AG10803 (cell line): Measurements from ENCODE around the gene PTPA.

Experiments used
- DNase-seq: peaks from one replicate; pipeline ENCODE4 v3.0.0; 2010; ENCODE audit warnings: low read depth
- H3K4me3 ChIP-seq: 2 replicates; pipeline ENCODE4 v1.5.1; 2011; ENCODE audit warnings: mild to moderate bottlenecking, low read length, control low read depth
- CTCF ChIP-seq: conservative IDR thresholded peaks from 2 replicates; pipeline ENCODE4 v1.5.1; 2011; ENCODE audit warnings: mild to moderate bottlenecking, low read length, control low read depth, inconsistent platforms

PTPA gene

GRCh38 chr9:129084087-129084486, 27.1 kb upstream of the PTPA start:
- no peak for DNase-seq
- TF ChIP-seq CTCF = no peak
- no peak overlapping the region for H3K4me3 ChIP-seq

GRCh38 chr9:129089246-129089645, 22.0 kb upstream of the PTPA start:
- no peak for DNase-seq

GRCh38 chr9:129093602-129094386, 17.4 kb upstream of the PTPA start:
- H3K4me3 ChIP-seq = no peak overlapping the region
- DNase-seq = no peak
- no peak for TF ChIP-seq CTCF

More at GRCh38 chr9:129089246-129089645, 22.0 kb upstream of the PTPA start:
- no peak overlapping the region for H3K4me3 ChIP-seq
- no peak for TF ChIP-seq CTCF

- TF ChIP-seq CTCF = no peak
- DNase-seq = no peak
- H3K4me3 ChIP-seq = no peak overlapping the region
Observed at GRCh38 chr9:129094387-129095169, 16.6 kb upstream of the PTPA start.

GRCh38 chr9:129095170-129095667, 16.0 kb upstream of the PTPA start:
- TF ChIP-seq CTCF = no peak
- no peak for DNase-seq

GRCh38 chr9:129095908-129096307, 15.3 kb upstream of the PTPA start:
- H3K4me3 ChIP-seq = no peak overlapping the region
- TF ChIP-seq CTCF = no peak
- no peak for DNase-seq

More at GRCh38 chr9:129095170-129095667, 16.0 kb upstream of the PTPA start:
- no peak overlapping the region for H3K4me3 ChIP-seq
